ENCODE results near the gene GRID1. TPM values are rescaled to one million over a fixed set of nuclear protein-coding genes. Genes with fewer than 3 reads are reported as not detected.

GRID1 gene
- total and polyA plus RNA-seq, 5 donors from 2014 or later, result not detected

- Histone ChIP-seq H3K9me3 (ENCODE audit: control insufficient read depth in 2 of 2, low read length in 2 of 2) (no peaks in the 10 kb centered on the region), H3K4me3 (ENCODE audit: low read depth, low read length) (no peak overlapping the region), H3K27ac (ENCODE audit: insufficient read depth, low read length, poor library complexity, severe bottlenecking) (no peak overlapping the region), H3K4me1 (ENCODE audit: control insufficient read depth, insufficient read depth, low read length, poor library complexity, severe bottlenecking) (no peaks in the 10 kb centered on the region), H3K27me3 (ENCODE audit: control insufficient read depth, insufficient read depth, low read length) (peaks cover 1% of the 10 kb centered on the region), H3K36me3 (ENCODE audit: control insufficient read depth, insufficient read depth, low read length) (no peaks in the 10 kb centered on the region)
- peaks cover 5% of the 10 kb centered on the region for H3K27me3 Mint-ChIP-seq
- H3K27ac Mint-ChIP-seq, result no peak overlapping the region
- DNase-seq, result no peak
- no peak overlapping the region for H3K4me3 Mint-ChIP-seq
- ATAC-seq (ENCODE audit: low read depth in 2 of 2), result no peak
- peaks cover 0 to 6% (median 2%) of the 10 kb centered on the region in 7 donors for H3K9me3 Mint-ChIP-seq
- H3K36me3 Mint-ChIP-seq, result no peaks in the 10 kb centered on the region
- H3K4me1 Mint-ChIP-seq, result no peaks in the 10 kb centered on the region
Measured at GRCh38 chr10:86254526-86255174, 111.9 kb downstream of the GRID1 start.

GRCh38 chr10:86254081-86254480 is 112.5 kb downstream of the GRID1 start:
- no peak overlapping the region for H3K27ac ChIP-seq (ENCODE audit: insufficient read depth, low read length, poor library complexity, severe bottlenecking)
- H3K27me3 Mint-ChIP-seq, result peaks cover 5% of the 10 kb centered on the region
- DNase-seq (no peak), ATAC-seq (ENCODE audit: low read depth in 2 of 2) (no peak)
- H3K4me3 ChIP-seq (ENCODE audit: low read depth, low read length), result no peak overlapping the region
- peaks cover 0 to 7% (median 2%) of the 10 kb centered on the region in 7 donors for H3K9me3 Mint-ChIP-seq
- no peaks in the 10 kb centered on the region for H3K36me3 ChIP-seq (ENCODE audit: control insufficient read depth, insufficient read depth, low read length)
- H3K9me3 ChIP-seq (ENCODE audit: control insufficient read depth in 2 of 2, low read length in 2 of 2), result no peaks in the 10 kb centered on the region
- no peaks in the 10 kb centered on the region for H3K4me1 ChIP-seq (ENCODE audit: control insufficient read depth, insufficient read depth, low read length, poor library complexity, severe bottlenecking)
- no peak overlapping the region for H3K27ac Mint-ChIP-seq
- H3K4me1 Mint-ChIP-seq, result no peaks in the 10 kb centered on the region
- no peak overlapping the region for H3K4me3 Mint-ChIP-seq
- H3K36me3 Mint-ChIP-seq, result no peaks in the 10 kb centered on the region
- no peaks in the 10 kb centered on the region for H3K27me3 ChIP-seq (ENCODE audit: control insufficient read depth, insufficient read depth, low read length)

DNA sequence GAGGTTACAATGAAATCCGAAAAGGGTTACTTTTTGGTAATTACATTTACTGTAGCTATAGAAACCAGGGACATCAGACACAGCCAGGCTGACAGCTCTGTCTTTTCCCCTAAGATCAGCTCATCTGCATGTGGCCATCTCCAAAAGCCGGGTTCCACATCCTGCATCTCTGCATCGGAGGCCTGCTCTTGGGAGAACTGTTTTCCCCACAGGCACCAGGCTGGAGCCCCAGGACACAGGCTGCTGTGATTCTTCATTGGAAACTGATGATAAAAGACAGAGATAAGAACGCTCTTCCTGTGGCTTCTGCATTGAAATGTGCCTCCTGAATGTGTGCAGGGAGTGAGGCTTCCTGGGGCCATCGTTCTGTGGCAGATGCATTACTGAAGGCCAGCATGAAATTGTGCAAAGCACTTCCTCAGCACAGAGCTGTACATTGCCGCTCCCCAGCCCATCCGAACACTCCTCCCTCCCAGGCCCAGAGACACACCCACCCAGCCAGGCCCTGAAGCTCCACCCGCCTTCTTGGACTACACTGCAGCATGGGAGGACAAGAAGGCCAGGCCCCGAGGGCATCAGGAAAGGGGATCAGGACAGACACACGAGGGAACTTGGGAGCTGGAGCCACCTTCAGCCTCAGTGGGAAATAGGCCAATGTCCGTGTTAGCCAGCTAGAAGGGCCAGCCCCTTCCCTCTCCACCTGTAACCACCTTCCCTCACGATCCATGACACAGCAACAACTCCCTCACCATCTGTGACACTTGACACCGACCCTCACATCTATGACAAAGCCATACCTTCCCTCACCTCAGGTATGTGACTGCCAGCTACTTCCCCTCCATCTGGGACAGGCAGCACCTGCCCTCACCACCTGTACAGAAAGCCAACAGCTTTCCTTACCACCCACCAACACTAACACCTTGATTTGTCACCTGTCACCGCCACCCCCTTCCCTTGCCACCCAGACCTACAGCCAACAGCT is 113.2 kb downstream of the GRID1 start:
- Mint-ChIP-seq H3K9me3 (peaks cover 0 to 7% (median 2%) of the 10 kb centered on the region in 7 donors), H3K36me3 (no peaks in the 10 kb centered on the region), H3K4me1 (no peaks in the 10 kb centered on the region), H3K27ac (peak overlapping the region in 1 of 3 donors; percentile 91), H3K4me3 (no peak overlapping the region), H3K27me3 (peaks cover 5% of the 10 kb centered on the region)
- H3K27ac ChIP-seq (ENCODE audit: insufficient read depth, low read length, poor library complexity, severe bottlenecking), result no peak overlapping the region
- no peak overlapping the region for H3K4me3 ChIP-seq (ENCODE audit: low read depth, low read length)
- H3K9me3 ChIP-seq (ENCODE audit: control insufficient read depth in 2 of 2, low read length in 2 of 2), result no peaks in the 10 kb centered on the region
- no peaks in the 10 kb centered on the region for H3K36me3 ChIP-seq (ENCODE audit: control insufficient read depth, insufficient read depth, low read length)
- DNase-seq (no peak), ATAC-seq (ENCODE audit: low read depth in 2 of 2) (no peak)
- no peaks in the 10 kb centered on the region for H3K4me1 ChIP-seq (ENCODE audit: control insufficient read depth, insufficient read depth, low read length, poor library complexity, severe bottlenecking)
- no peaks in the 10 kb centered on the region for H3K27me3 ChIP-seq (ENCODE audit: control insufficient read depth, insufficient read depth, low read length)

GRCh38 chr10:86252556-86252955 is 114.0 kb downstream of the GRID1 start:
- Histone ChIP-seq H3K9me3 (ENCODE audit: control insufficient read depth in 2 of 2, low read length in 2 of 2) (no peaks in the 10 kb centered on the region), H3K27me3 (ENCODE audit: control insufficient read depth, insufficient read depth, low read length) (no peaks in the 10 kb centered on the region), H3K27ac (ENCODE audit: insufficient read depth, low read length, poor library complexity, severe bottlenecking) (no peak overlapping the region), H3K4me3 (ENCODE audit: low read depth, low read length) (no peak overlapping the region), H3K36me3 (ENCODE audit: control insufficient read depth, insufficient read depth, low read length) (no peaks in the 10 kb centered on the region), H3K4me1 (ENCODE audit: control insufficient read depth, insufficient read depth, low read length, poor library complexity, severe bottlenecking) (no peaks in the 10 kb centered on the region)
- no peaks in the 10 kb centered on the region for H3K36me3 Mint-ChIP-seq
- H3K4me3 Mint-ChIP-seq, result no peak overlapping the region
- ATAC-seq (ENCODE audit: low read depth in 2 of 2) (no peak), DNase-seq (no peak)
- H3K27ac Mint-ChIP-seq, result no peak overlapping the region
- H3K4me1 Mint-ChIP-seq, result no peaks in the 10 kb centered on the region
- H3K9me3 Mint-ChIP-seq, result peaks cover 0 to 7% (median 2%) of the 10 kb centered on the region in 7 donors
- H3K27me3 Mint-ChIP-seq, result peaks cover 5% of the 10 kb centered on the region

DNA sequence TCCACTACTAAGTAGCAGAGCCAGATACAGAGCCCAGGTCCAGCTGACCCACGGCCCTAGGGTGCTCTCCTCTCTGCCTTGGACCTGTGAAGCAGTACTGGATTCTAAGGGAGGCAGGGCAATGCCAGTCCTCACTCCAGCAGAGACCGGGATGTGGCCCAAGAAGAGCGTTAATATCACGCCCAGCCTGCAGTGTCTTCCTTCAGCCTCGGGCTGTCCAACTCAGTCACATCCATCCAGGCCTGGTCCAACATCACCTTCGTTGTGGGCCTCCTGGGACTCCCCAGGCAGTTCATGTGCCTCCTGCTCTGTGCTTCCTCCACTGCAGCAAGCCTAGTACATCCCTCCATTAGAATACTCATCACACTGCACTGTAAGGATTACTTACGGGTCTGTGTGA is 114.5 kb downstream of the GRID1 start:
- Mint-ChIP-seq H3K36me3 (no peaks in the 10 kb centered on the region), H3K4me1 (no peaks in the 10 kb centered on the region), H3K27ac (no peak overlapping the region), H3K9me3 (peaks cover 0 to 7% (median 2%) of the 10 kb centered on the region in 7 donors), H3K4me3 (no peak overlapping the region), H3K27me3 (peaks cover 5% of the 10 kb centered on the region)
- DNase-seq (no peak), ATAC-seq (ENCODE audit: low read depth in 2 of 2) (no peak)
- Histone ChIP-seq H3K27me3 (ENCODE audit: control insufficient read depth, insufficient read depth, low read length) (no peaks in the 10 kb centered on the region), H3K9me3 (ENCODE audit: control insufficient read depth in 2 of 2, low read length in 2 of 2) (no peaks in the 10 kb centered on the region), H3K4me1 (ENCODE audit: control insufficient read depth, insufficient read depth, low read length, poor library complexity, severe bottlenecking) (no peaks in the 10 kb centered on the region), H3K27ac (ENCODE audit: insufficient read depth, low read length, poor library complexity, severe bottlenecking) (no peak overlapping the region), H3K4me3 (ENCODE audit: low read depth, low read length) (no peak overlapping the region), H3K36me3 (ENCODE audit: control insufficient read depth, insufficient read depth, low read length) (no peaks in the 10 kb centered on the region)

DNA sequence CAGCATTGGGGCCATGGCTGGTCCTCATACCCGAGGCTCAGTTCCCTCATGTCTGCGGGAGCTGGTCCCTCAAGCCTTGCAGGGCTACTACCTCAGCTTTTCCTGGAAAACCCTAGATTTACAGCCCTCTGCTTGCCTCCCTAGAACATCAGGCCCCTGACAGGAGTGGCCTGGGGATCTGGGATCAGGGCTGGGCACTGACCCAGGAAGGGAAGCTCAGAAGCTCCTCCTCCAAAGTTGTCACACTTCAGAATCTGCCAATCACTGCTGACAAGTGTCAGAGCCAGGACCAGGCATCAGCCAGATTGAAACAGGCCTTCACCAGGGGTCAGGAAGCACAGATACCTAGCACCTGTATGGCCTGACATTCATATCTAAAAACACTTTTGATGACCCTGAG is 115.2 kb downstream of the GRID1 start:
- H3K4me3 ChIP-seq (ENCODE audit: low read depth, low read length), result no peak overlapping the region
- peaks cover 0 to 7% (median 2%) of the 10 kb centered on the region in 7 donors for H3K9me3 Mint-ChIP-seq
- H3K27me3 ChIP-seq (ENCODE audit: control insufficient read depth, insufficient read depth, low read length), result no peaks in the 10 kb centered on the region
- H3K4me1 Mint-ChIP-seq, result no peaks in the 10 kb centered on the region
- H3K4me1 ChIP-seq (ENCODE audit: control insufficient read depth, insufficient read depth, low read length, poor library complexity, severe bottlenecking), result no peaks in the 10 kb centered on the region
- no peak overlapping the region for H3K27ac Mint-ChIP-seq
- no peak overlapping the region for H3K27ac ChIP-seq (ENCODE audit: insufficient read depth, low read length, poor library complexity, severe bottlenecking)
- H3K36me3 Mint-ChIP-seq, result no peaks in the 10 kb centered on the region
- H3K36me3 ChIP-seq (ENCODE audit: control insufficient read depth, insufficient read depth, low read length), result no peaks in the 10 kb centered on the region
- H3K27me3 Mint-ChIP-seq, result peaks cover 5% of the 10 kb centered on the region
- ATAC-seq (ENCODE audit: low read depth in 2 of 2) (no peak), DNase-seq (no peak)
- no peaks in the 10 kb centered on the region for H3K9me3 ChIP-seq (ENCODE audit: control insufficient read depth in 2 of 2, low read length in 2 of 2)
- H3K4me3 Mint-ChIP-seq, result no peak overlapping the region

- H3K4me3 Mint-ChIP-seq, result no peak overlapping the region
- ATAC-seq (ENCODE audit: low read depth in 2 of 2), result no peak
- H3K27me3 Mint-ChIP-seq, result peaks cover 5% of the 10 kb centered on the region
- Histone ChIP-seq H3K9me3 (ENCODE audit: control insufficient read depth in 2 of 2, low read length in 2 of 2) (no peaks in the 10 kb centered on the region), H3K27ac (ENCODE audit: insufficient read depth, low read length, poor library complexity, severe bottlenecking) (no peak overlapping the region), H3K27me3 (ENCODE audit: control insufficient read depth, insufficient read depth, low read length) (no peaks in the 10 kb centered on the region), H3K4me3 (ENCODE audit: low read depth, low read length) (no peak overlapping the region), H3K4me1 (ENCODE audit: control insufficient read depth, insufficient read depth, low read length, poor library complexity, severe bottlenecking) (no peaks in the 10 kb centered on the region), H3K36me3 (ENCODE audit: control insufficient read depth, insufficient read depth, low read length) (no peaks in the 10 kb centered on the region)
- H3K36me3 Mint-ChIP-seq, result no peaks in the 10 kb centered on the region
- H3K27ac Mint-ChIP-seq, result no peak overlapping the region
- H3K9me3 Mint-ChIP-seq, result peaks cover 0 to 7% (median 2%) of the 10 kb centered on the region in 7 donors
- DNase-seq, result no peak
- H3K4me1 Mint-ChIP-seq, result no peaks in the 10 kb centered on the region
Measured at GRCh38 chr10:86250399-86250798, 116.2 kb downstream of the GRID1 start.

Measured in CD4-positive, CD25-positive, alpha-beta regulatory T cell (primary cell).